GM12872 (cell line): ENCODE results near the gene F2R.

ENCODE experiments used
- CTCF ChIP-seq: IDR thresholded peaks from 3 replicates; pipeline ENCODE4 v1.5.1; 2011; ENCODE audit warnings: low read depth, mild to moderate bottlenecking, low read length, moderate library complexity; ENCODE audit not compliant: insufficient read depth

F2R gene

GRCh38 chr5:76701298-76701697 lies 14.6 kb upstream of the F2R start:
- TF ChIP-seq CTCF = no peak

GRCh38 chr5:76703707-76704106 lies 12.2 kb upstream of the F2R start:
- TF ChIP-seq CTCF = no peak

GRCh38 chr5:76704131-76704663 lies 11.7 kb upstream of the F2R start:
- no peak for TF ChIP-seq CTCF

- no peak for TF ChIP-seq CTCF
Measured at GRCh38 chr5:76705574-76705973, 10.4 kb upstream of the F2R start.

- no peak for TF ChIP-seq CTCF
Measured at GRCh38 chr5:76709762-76710161, 6.2 kb upstream of the F2R start.

- no peak for TF ChIP-seq CTCF
Measured at GRCh38 chr5:76710991-76711390, 4.9 kb upstream of the F2R start.

GRCh38 chr5:76714751-76715485 lies 1.0 kb upstream of the F2R start:
- TF ChIP-seq CTCF = no peak
